ENCODE measurements around the gene SLC5A7.

DNA sequence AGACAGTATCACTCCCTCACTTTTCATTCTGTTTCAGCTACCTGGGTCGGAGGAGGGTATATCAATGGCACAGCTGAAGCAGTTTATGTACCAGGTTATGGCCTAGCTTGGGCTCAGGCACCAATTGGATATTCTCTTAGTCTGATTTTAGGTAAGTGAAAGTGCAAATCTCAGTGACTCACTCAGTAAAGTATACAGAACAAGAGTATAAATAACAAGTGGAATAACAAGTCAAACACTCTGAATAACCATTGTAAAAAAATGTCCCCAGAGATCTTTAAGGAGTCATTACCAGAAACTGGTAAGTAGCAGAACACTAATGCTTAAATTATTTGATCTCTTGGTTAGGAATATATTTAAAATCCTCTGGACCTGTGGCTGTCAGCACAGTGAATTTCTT lies 5.7 kb downstream of the SLC5A7 start:
- TF ChIP-seq BACH2 (CRISPR knock-in tag; IDR thresholded peaks at IDR 0.05; ENCODE audit: borderline replicate concordance), result no peak
- TF ChIP-seq ZFP30 (CRISPR knock-in tag; IDR thresholded peaks at IDR 0.05), result no peak
- TF ChIP-seq TCF4 (CRISPR knock-in tag; IDR thresholded peaks at IDR 0.05; ENCODE audit: borderline replicate concordance), result no peak
- TF ChIP-seq, protein P1, sequence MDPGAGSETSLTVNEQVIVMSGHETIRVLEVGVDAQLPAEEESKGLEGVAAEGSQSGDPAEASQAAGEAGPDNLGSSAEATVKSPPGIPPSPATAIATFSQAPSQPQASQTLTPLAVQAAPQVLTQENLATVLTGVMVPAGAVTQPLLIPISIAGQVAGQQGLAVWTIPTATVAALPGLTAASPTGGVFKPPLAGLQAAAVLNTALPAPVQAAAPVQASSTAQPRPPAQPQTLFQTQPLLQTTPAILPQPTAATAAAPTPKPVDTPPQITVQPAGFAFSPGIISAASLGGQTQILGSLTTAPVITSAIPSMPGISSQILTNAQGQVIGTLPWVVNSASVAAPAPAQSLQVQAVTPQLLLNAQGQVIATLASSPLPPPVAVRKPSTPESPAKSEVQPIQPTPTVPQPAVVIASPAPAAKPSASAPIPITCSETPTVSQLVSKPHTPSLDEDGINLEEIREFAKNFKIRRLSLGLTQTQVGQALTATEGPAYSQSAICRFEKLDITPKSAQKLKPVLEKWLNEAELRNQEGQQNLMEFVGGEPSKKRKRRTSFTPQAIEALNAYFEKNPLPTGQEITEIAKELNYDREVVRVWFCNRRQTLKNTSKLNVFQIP (CRISPR knock-in tag; IDR thresholded peaks at IDR 0.05; ENCODE audit: borderline replicate concordance, low read depth), result no peak
- TF ChIP-seq, protein P2, sequence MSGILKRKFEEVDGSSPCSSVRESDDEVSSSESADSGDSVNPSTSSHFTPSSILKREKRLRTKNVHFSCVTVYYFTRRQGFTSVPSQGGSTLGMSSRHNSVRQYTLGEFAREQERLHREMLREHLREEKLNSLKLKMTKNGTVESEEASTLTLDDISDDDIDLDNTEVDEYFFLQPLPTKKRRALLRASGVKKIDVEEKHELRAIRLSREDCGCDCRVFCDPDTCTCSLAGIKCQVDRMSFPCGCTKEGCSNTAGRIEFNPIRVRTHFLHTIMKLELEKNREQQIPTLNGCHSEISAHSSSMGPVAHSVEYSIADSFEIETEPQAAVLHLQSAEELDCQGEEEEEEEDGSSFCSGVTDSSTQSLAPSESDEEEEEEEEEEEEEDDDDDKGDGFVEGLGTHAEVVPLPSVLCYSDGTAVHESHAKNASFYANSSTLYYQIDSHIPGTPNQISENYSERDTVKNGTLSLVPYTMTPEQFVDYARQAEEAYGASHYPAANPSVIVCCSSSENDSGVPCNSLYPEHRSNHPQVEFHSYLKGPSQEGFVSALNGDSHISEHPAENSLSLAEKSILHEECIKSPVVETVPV (CRISPR knock-in tag; IDR thresholded peaks at IDR 0.05), result no peak
- TF ChIP-seq, protein P3, sequence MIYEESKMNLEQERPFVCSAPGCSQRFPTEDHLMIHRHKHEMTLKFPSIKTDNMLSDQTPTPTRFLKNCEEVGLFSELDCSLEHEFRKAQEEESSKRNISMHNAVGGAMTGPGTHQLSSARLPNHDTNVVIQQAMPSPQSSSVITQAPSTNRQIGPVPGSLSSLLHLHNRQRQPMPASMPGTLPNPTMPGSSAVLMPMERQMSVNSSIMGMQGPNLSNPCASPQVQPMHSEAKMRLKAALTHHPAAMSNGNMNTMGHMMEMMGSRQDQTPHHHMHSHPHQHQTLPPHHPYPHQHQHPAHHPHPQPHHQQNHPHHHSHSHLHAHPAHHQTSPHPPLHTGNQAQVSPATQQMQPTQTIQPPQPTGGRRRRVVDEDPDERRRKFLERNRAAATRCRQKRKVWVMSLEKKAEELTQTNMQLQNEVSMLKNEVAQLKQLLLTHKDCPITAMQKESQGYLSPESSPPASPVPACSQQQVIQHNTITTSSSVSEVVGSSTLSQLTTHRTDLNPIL (CRISPR knock-in tag; IDR thresholded peaks at IDR 0.05; ENCODE audit: low read depth), result no peak
- TF ChIP-seq ZFP3 (CRISPR knock-in tag; IDR thresholded peaks at IDR 0.05), result no peak
- TF ChIP-seq ARNTL (CRISPR knock-in tag; IDR thresholded peaks at IDR 0.05; ENCODE audit: borderline replicate concordance, low read depth), result no peak

Data from SK-N-SH treated with all-trans-retinoic acid at 6 μM for 48 hours (cell line).